Measurements from ENCODE around the gene MTMR2.

DNA sequence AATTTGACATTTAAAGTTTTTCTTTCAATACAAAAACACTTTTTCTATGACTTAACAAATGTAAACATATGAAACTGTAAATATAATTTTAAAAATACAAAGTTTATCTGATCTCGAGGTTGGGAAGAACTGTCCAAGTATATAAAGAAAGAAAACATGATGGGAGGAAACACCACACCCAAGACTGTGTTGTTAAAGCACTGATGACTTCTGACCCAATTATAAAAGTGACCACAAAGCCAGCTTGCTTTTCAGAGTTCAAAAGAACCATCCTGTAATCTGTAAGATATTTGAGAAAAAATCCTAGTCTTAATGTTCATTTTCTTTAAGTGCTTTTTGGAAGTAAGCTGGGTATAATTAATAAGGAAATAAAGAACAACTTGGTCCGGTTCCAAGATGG lies 118.0 kb downstream of the MTMR2 start:
- TF ChIP-seq, protein P1, sequence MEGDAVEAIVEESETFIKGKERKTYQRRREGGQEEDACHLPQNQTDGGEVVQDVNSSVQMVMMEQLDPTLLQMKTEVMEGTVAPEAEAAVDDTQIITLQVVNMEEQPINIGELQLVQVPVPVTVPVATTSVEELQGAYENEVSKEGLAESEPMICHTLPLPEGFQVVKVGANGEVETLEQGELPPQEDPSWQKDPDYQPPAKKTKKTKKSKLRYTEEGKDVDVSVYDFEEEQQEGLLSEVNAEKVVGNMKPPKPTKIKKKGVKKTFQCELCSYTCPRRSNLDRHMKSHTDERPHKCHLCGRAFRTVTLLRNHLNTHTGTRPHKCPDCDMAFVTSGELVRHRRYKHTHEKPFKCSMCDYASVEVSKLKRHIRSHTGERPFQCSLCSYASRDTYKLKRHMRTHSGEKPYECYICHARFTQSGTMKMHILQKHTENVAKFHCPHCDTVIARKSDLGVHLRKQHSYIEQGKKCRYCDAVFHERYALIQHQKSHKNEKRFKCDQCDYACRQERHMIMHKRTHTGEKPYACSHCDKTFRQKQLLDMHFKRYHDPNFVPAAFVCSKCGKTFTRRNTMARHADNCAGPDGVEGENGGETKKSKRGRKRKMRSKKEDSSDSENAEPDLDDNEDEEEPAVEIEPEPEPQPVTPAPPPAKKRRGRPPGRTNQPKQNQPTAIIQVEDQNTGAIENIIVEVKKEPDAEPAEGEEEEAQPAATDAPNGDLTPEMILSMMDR (IDR thresholded peaks at IDR 0.05) = no peak
- no peak for TF ChIP-seq POLR2A (IDR thresholded peaks at IDR 0.05)

Measured in prostate gland (tissue), 2 donors.